Measurements from ENCODE around the gene SLC8A1. TPM values are rescaled to one million over a fixed set of nuclear protein-coding genes. Genes with fewer than 3 reads are reported as not detected.

SLC8A1 gene
- total RNA-seq, 3 donors from 2014 or later = 6.0 to 164 (median 17.0) TPM

DNA sequence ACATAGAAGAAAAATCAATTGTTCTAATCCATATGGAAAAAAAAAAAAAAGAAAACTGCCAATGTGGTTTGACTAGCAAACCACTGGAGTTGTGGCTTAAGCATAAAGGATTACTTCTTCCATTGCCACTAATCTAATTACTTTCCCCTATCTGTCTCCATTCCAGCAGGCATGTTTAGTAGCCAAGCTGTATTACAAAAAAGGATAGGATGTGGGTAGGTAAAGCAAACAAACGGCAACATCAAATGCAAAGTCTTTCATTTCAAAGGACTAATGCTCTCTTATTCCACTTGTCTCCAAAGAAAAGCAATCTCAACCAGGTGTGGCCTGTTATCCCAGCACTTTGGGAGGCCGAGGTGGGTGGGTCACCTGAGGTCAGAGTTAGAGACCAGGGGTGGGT is 36.5 kb downstream of the SLC8A1 start:
- no peak overlapping the region for H3K4me3 ChIP-seq
- intact Hi-C loops (cut with DNase I, micrococcal nuclease) = no loop called here
- ATAC-seq (no peak), DNase-seq (no peak)
- H3K9me3 ChIP-seq = no peaks in the 10 kb centered on the region
- H3K4me1 ChIP-seq (ENCODE audit: low read depth) = no peaks in the 10 kb centered on the region
- TF ChIP-seq, protein P1, sequence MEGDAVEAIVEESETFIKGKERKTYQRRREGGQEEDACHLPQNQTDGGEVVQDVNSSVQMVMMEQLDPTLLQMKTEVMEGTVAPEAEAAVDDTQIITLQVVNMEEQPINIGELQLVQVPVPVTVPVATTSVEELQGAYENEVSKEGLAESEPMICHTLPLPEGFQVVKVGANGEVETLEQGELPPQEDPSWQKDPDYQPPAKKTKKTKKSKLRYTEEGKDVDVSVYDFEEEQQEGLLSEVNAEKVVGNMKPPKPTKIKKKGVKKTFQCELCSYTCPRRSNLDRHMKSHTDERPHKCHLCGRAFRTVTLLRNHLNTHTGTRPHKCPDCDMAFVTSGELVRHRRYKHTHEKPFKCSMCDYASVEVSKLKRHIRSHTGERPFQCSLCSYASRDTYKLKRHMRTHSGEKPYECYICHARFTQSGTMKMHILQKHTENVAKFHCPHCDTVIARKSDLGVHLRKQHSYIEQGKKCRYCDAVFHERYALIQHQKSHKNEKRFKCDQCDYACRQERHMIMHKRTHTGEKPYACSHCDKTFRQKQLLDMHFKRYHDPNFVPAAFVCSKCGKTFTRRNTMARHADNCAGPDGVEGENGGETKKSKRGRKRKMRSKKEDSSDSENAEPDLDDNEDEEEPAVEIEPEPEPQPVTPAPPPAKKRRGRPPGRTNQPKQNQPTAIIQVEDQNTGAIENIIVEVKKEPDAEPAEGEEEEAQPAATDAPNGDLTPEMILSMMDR (IDR thresholded peaks at IDR 0.05) = no peak
- no peaks in the 10 kb centered on the region for H3K36me3 ChIP-seq (ENCODE audit: low read depth)

DNA sequence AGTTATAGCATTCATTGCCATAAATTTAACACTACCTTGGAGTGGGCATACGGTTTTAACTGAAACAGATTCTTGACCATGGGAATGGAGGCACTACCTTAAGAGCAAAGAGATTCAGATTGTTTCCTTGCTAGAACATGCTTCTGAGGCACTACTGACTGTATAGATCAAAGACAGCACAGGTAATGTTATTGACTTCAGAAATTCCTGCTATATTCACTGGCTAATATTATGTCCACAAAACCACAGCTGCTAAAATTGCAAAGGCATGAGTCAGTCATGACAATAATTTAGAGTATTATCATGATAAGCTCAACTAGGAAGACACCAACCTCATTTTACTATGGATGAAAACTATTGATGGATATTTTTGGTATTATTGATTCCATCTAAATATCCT is 39.4 kb downstream of the SLC8A1 start:
- H3K4me1 ChIP-seq (ENCODE audit: low read depth) = no peaks in the 10 kb centered on the region
- H3K4me3 ChIP-seq = no peak overlapping the region
- intact Hi-C loops (cut with DNase I, micrococcal nuclease) = no loop called here
- ATAC-seq (no peak), DNase-seq (no peak)
- H3K9me3 ChIP-seq = no peaks in the 10 kb centered on the region
- TF ChIP-seq, protein P1 (IDR thresholded peaks at IDR 0.05) = no peak
- H3K36me3 ChIP-seq (ENCODE audit: low read depth) = no peaks in the 10 kb centered on the region

DNA sequence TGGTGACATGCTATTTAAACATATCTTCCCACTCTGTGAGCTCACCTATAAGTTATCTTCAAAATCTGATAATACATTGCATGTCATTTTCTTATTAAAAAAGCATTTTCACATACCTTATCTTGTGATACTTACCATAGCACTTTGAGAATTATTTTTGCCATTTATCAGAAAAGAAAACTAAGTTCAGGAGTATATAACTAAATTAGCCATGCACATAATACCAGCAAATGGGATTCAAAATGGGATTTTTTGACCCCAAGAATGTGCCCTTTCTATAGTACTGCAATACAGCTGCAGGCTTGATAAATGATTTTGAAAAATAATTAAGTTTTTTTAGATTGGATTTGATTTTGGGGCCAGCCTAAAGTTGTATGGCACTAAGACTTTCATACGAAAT is 41.2 kb downstream of the SLC8A1 start:
- H3K9me3 ChIP-seq = no peaks in the 10 kb centered on the region
- ATAC-seq = no peak
- TF ChIP-seq, protein P1 (IDR thresholded peaks at IDR 0.05) = no peak
- H3K36me3 ChIP-seq (ENCODE audit: low read depth) = no peaks in the 10 kb centered on the region
- no peaks in the 10 kb centered on the region for H3K4me1 ChIP-seq (ENCODE audit: low read depth)
- H3K4me3 ChIP-seq = no peak overlapping the region
- no peak for DNase-seq
- intact Hi-C loops (cut with DNase I, micrococcal nuclease) = no loop called here

DNA sequence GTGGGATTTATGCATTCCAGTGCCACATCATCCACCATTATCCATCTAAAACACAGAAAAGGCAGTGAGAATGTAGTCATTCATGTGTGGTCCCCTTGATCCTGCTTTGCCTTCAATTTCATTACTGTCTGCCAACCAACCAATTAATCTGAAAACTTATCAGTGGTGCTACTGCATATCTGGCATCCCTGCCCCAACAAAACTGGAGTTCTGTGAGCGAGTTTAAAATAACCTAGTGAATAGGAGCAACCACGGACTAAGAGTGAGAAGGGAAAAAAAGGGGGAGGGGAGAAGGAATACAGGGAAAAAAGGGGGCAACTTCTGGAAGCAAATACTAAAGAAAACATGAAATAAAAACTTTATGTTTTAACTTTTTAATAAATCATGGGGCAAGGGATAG is 42.2 kb downstream of the SLC8A1 start:
- DNase-seq = no peak
- Histone ChIP-seq H3K4me1 (ENCODE audit: low read depth) (no peaks in the 10 kb centered on the region), H3K4me3 (no peak overlapping the region), H3K9me3 (no peaks in the 10 kb centered on the region), H3K36me3 (ENCODE audit: low read depth) (no peaks in the 10 kb centered on the region)
- intact Hi-C loops (cut with DNase I, micrococcal nuclease) = no loop called here
- TF ChIP-seq, protein P1 (IDR thresholded peaks at IDR 0.05) = no peak
- no peak for ATAC-seq

DNA sequence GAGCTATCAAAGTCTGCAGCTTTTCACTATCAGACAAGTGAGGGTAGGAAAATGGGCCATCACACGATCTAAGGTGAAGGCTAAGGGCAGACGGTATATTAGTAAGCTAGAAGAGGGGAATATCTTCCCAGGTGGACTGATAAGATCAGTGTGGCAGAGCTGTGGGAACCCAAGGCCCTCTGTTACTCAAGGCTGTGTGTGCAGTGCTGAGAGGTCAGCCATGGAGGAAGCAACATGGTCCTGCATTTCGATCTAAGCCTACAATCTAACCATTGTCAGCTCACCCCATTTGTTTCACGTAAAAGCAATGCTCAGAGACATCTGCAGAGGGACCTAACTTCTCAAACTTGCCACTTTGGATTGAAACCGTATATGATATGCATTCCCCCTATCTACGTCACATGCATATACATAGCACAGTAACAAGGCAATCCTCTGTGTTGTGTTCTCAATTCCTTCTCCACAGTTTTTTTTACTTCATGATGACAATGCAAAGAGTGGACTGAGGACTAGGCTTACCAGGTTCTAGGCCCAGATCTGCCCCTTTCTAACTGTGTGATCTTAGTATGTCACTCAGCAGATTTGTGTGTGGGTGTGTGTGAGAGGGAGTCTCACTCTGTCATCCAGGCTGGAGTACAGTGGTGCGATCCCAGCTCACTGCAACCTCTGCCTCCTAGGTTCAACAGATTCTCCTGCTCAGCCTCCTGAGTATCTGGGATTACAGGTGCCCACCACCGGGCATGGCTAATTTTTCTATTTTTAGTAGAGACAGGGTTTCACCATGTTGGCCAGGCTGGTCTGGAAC is 45.2 kb downstream of the SLC8A1 start:
- no peaks in the 10 kb centered on the region for H3K36me3 ChIP-seq (ENCODE audit: low read depth)
- intact Hi-C loops (cut with DNase I, micrococcal nuclease) = no loop called here
- H3K9me3 ChIP-seq = no peaks in the 10 kb centered on the region
- ATAC-seq (no peak), DNase-seq (no peak)
- no peaks in the 10 kb centered on the region for H3K4me1 ChIP-seq (ENCODE audit: low read depth)
- no peak overlapping the region for H3K4me3 ChIP-seq
- TF ChIP-seq, protein P1 (IDR thresholded peaks at IDR 0.05) = no peak
